NK-92 (cell line): Measurements from ENCODE around the gene TDRD9.

ENCODE experiments used
- DNase-seq: peaks from one replicate; lab custom pipeline; 2025; ENCODE audit not compliant: unreplicated experiment; lab: John Stamatoyannopoulos, UW

The TDRD9 gene

DNA sequence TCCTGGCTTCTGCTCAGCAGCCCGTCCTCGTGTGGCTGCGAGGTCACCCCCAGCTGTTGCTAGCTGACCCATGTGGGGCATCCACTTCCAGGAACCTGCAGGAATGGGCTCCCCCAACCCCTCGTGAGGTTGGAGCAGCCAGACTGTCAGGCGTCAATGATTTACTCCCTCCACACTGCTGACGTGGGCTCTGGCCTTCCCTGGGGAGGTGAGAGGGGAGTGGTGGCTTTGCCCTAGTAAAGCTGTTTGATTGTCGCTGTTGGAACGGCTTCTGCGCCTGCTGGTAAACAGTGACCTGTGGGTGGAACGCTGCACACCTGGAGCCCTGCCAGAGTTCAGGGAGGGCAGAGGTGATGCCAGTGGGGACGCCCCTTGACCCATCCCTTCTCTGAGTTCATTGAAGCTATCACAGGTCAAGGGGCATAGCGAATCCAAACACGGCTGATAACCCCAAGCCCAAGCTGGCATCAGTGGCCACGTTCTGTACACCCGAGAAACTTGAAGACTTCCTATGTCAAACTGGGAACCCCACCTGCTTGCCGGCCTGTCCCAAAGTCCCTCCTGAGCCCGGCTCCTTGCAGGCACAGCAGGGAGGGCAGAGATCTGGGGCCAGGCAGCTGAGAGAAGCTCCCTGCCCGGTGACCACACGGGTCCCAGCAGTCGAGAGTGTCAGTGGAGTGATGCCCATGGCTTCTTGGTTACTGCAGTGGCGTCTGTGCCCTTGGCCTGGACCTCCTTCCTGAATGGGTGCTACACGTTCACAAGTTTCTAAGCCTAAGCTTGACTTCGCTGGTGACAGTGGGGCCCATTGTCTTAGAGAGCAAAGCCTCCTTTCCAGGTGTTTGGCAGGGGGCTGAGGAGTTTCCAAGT lies 160.0 kb downstream of the TDRD9 start:
- no peak for DNase-seq

DNA sequence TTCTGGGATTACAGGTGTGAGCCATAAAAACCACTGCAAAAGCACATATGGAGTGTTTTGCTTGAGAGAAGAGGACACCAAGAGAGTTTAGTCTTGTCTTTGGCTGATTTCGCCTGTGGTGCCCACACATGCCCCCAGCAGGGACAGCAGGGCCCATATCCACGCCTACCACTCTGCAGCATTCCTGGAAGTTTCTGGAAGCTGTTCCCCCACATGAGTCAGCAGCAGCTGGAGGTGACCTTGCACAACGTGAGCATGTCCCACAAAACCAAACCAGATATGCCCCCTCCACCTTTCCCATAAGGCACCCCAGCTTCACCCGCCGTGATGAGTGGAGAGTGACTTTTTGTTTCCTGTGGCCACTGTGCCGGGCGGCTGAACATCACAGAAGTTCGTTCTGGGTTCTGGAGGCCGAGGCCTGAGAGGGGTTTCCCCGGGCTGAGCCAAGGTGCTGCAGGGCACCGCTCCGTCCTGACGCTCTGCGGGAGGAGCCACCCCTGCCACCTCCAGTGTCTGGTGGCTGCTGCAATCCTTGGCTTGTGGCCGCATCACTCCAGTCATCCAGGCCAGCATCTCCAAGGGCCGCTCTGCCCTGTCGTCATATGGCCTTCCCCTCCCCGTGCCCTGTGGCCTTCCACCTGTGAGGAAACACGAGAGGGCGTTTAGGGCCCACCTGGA lies 162.0 kb downstream of the TDRD9 start:
- DNase-seq: no peak

DNA sequence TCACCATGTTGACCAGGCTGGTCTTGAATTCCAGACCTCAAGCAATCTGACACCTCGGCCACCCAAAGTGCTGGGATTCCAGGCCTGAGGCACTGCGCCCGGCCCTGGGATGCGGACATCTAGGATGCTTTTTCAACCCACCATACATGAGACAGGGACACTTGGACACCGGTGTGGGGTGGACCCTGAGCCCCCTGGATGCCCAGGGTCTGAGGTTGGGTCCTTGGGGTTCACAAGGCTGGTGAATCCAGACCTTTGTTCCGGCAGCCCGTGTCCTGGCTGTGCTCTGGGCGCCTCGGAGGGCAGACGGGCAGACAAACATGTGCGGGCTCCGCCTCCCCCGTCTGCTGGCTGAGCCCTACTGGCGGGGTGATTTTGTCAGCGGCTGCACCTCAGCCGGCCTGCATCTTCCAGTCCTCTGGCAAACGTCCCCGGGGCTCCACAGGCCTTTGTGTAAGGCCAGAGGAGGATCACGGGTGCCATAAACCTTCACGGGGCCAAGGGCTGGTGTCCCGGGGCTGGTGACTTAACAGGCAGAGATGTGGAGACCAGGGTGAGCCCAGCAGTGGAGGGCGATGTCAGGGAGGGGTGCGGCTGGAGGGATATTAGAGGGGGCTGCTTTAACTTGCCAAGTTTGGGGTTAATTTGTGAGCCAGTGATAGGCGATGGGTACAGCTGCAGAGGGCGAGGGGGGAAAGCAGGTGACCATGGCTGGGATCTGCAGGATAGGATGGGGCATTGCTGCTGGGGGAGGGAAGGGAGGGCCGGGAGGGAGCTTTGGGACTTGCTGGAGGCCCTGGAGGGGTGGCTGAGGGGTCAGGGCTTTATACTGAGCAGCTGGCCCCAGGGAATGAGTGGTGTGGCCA lies 163.0 kb downstream of the TDRD9 start:
- DNase-seq: no peak

DNA sequence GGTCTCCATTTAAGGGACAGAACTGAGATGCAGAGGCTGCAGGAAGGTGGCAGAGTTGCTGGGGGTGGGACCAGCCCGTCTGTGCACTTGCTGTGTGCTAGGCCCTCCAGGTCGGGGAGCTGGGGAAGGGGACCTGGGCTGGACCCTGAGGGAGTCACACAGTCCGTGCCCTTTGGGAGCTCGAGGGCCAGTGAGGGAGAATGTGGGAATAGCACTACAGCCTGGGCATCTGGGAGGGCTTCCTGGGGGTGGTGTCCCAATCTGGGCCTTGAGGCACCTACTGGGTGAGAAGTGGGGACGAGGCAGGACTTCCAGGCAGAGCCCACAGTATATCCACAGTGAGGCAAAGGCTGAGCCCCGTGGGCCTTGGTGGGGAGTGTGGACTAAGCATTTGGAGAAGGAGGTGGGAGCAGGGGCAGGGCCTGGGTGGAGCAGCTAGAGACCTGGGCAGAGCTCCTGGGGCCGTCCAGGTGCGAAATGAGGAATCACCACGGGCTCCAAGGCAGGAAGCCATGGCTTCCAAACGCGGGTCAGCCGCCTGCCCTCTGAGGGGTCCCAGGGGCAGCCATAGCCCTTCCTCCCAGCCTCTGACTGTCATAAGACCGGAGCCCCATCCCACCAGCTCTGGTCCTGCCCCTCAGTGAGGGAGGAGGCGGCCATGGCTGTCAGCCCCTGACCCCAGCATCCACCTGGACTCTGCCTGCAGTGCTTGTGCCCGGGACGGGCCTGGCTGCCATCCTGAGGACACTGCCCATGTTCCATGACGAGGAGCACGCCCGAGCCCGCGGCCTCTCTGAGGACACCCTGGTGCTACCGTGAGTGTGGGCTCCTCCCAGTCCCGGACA lies 163.9 kb downstream of the TDRD9 start:
- DNase-seq: no peak

DNA sequence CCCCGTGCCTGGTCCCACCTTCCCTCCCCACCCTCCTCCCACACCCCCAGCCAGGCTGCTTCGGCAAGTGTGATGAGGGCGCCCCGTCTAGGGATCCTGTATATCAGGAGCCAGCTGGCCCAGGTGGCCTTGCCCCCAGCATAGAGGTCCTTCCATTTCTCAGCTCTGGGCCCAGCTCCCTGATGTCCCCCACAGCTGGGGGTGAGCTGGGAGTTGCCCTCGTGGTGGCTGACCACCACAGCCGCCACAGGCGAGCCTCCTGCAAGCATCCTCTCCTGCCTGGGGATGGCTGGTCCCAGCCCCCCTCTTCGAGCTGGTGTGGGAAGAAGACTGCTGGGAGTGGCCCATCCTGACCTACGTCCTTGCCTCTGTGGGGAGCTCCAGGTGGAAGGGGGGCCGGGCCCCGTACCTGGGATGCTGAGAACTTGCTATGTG lies 164.7 kb downstream of the TDRD9 start:
- DNase-seq: no peak

DNA sequence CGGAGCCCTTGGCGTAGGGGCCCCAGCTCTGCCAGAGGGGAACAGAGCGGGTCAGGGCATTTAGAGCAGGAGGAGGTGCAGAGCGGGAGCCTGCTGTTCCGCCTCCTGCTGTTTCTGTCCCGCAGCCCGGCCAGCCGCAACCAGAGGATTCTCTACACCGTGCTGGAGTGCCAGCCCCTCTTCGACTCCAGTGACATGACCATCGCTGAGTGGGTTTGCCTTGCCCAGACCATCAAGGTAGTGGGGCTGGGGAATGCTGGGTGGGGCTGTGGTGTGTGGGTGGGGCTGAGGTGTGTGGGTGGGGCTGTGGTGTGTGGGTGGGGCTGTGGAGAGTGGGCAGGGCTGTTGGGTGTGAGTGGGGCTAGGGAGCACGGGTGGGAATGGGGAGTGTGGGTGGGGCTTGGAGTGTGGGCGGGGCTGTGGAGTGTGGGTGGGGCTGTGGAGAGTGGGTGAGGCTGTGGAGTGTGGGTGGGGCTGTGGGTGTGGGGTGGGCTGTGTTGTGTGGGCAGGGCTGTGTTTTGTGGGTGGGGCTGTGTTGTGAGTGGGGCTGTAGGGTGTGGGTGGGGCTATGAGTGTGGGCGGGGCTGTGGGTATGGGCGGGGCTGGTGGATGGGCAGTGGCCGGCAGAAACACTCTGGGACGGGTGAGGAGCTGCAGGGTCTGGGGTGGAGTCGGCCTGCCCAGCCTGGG lies 165.3 kb downstream of the TDRD9 start:
- DNase-seq: no peak

DNA sequence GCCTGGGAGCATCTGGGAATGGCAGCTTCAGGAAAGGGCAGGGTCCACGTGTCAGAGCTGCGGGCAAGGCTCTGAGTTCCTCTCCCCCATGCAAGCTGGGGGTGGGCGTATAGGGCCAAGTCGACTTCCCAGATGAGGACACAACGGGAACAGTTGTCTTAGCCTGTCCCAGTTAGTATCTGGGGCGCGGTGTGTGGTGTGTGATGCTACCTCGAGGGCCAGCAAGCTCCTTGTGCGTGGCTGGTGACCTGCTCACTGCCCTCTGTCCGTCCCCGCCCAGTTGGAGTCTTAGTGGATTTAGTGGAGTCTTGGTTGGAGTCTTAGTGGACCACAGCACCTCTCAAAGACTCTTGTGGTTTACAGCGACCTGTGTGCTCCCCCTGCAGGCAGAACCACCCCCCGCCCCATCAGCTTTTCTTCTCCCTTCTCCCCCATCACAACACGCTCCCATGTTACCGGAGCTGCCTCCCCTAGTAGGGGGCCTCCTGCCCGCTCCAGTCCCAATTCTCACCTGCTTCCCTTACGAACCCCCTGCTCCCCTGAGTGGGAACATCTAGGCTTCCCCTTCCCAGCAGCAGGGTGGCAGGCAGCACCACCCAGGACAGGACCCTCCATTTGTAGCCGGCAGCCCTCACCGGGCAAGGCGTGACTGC lies 165.9 kb downstream of the TDRD9 start:
- no peak for DNase-seq

DNA sequence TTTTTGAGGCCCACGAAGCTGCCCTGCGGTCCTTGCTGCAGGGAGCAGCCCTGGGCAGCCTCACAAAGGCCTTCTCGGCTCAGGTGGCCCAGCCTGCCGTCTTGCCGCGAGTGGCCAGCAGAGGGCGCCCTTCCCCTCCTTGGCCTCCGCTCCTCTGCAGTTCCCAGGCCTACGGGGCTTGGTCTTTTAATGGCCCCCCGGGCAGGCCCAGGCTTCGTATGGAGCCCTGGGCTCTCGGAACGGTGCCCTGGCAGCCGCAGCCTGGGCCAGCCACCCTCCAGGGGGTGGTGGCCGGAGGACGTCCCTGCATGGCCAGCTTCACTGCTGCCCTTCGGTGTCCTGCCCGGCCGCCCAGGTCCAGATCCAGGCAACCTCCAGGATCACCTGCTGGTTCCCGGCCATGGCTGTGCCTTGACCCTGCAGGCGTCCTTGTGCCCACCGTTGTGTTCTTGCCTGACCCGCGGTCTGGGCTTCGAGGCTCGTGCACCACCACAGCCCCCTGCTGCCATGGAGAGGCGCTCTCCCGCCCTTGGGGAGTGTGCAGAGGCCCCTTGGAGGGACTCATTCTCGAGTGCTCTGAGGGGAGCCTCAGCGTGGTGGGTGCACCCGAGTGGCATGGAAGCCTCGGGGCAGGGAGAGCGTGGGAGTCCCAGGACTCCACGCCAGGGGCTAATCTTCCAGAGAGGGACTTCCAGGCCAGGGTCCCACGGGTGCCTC lies 166.6 kb downstream of the TDRD9 start:
- no peak for DNase-seq

DNA sequence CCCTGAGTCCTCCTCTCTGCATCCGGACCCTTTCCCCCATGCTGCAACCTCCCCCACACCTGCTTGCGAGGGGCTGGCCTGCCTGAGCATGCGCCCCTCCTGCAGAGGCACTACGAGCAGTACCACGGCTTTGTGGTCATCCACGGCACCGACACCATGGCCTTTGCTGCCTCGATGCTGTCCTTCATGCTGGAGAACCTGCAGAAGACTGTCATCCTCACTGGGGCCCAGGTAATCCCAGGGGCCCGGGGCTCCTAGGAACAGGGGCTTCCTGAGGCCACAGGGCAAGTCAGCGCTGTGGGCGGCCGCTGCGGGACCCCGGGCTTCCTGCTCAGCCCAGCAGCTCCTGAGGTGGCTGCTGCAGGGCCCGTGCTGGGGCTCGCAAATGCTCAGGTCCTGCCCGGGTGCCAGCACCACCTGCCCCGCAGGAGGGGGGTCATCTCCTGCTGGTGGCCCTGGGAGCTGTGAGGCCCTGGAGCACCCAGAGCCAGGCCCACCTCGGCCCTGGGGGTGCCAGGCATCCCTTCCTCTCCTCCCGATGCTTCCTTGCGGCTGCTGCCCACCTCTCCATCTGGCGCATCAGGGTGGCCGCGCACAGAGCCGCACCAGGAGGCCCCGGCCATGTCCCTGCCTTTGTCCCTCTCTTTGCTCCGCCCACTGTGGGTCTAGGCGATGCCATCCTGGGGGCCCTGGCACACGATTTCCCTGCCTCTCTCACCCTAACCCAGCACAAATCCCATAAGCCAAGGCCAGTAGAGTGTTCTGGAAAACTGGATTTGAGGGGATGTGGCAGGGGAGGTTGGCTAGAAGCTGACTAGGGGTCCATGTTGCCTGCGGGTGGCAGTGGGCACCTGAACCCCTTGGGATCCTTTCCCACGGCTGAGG lies 167.4 kb downstream of the TDRD9 start:
- no peak for DNase-seq

DNA sequence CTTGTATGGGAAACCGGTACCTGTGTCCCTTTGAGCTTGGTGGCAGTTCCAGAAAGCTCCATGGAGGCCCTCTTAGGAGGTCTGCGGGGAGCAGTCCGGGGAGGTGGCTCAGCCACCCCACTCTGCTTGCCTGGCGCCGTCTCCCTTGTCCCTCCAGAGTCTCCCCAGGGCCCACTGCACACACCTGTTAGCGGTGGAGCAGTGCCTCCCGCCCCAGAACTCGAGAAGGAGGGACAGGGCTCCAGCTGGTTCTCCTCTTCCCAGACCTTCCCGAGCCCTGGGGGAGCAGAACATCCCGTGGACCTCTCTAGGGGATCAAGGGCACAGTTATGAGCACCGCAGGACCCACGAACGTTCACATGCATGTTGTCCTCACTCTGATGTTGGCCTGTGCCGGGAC lies 168.1 kb downstream of the TDRD9 start:
- DNase-seq: no peak

DNA sequence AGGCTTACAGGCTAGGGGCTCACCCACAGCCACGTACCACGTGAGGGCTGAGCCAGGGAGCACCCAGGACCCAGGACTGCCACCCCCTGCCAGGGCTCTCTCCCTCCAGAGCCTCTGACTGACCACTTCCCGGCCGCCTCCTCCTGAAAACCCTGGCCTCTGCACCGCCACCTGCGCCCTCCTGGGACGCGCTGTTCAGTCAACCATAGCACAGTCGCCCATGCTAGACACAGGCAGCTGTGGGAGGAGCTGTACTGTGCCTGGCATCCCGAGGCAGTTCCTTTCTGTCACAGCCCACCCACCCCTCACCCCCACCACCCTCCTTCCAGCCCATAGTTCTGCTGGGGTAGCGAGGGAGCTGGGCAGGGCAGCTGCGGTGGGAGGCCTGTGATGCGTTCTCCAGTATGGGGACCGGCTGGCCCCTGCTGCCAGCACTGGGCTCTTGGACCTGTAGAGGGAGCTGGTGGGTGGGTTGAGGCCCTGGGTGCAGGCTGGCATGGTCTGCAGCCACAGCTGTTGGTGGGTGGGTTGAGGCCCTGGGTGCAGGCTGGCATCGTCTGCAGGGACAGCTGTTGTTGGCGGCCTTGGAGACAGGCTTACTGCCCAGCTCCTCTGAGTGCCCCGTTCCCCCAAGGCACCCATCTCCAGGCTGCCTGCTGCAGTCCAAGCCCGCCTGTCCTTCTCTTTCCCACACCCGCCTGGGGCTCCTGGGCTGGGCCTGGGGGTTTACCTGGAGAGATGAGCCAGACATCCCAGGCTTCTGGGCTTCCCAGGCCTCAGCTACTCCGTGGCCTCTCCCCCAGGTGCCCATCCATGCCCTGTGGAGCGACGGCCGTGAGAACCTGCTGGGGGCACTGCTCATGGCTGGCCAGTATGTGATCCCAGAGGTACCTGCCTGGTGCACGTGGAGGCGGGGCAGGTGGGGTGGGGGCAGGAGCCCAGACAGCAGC lies 168.8 kb downstream of the TDRD9 start:
- DNase-seq: no peak

DNA sequence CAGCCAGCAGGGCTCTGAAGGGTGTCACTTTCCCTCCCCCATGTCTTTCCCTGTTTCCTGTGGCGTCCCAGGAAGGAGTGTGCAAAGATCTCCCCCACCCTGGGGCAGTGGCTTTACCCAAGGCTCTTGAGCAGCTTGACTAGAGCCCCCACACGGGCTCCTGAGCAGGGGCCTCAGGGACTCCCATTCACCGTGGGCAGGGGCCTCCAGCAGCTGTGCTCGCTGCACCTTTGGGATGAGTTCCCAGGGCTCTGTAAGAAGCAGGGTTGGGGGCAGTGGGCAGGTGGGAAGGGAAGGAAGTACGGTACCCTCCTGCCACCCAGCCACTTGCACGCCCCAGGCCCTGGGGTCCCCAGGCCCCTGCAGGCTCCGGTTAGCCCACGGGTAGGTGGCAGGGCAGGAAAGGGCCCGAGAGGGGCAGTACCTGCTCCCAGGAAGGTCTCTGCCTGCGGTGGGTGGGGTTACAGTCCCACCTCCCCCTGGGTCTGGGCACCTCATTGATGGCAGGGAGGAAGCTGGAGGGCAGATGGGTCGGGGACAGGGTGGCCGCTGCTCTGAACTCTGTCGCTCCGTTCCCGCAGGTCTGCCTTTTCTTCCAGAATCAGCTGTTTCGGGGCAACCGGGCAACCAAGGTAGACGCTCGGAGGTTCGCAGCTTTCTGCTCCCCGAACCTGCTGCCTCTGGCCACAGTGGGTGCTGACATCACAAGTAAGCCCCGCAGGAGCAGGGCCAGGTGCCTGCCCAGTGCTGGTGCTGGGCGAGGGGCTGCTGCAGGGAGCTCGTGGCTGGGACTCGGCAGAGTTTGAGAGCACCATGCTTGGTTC lies 170.2 kb downstream of the TDRD9 start:
- no peak for DNase-seq

DNA sequence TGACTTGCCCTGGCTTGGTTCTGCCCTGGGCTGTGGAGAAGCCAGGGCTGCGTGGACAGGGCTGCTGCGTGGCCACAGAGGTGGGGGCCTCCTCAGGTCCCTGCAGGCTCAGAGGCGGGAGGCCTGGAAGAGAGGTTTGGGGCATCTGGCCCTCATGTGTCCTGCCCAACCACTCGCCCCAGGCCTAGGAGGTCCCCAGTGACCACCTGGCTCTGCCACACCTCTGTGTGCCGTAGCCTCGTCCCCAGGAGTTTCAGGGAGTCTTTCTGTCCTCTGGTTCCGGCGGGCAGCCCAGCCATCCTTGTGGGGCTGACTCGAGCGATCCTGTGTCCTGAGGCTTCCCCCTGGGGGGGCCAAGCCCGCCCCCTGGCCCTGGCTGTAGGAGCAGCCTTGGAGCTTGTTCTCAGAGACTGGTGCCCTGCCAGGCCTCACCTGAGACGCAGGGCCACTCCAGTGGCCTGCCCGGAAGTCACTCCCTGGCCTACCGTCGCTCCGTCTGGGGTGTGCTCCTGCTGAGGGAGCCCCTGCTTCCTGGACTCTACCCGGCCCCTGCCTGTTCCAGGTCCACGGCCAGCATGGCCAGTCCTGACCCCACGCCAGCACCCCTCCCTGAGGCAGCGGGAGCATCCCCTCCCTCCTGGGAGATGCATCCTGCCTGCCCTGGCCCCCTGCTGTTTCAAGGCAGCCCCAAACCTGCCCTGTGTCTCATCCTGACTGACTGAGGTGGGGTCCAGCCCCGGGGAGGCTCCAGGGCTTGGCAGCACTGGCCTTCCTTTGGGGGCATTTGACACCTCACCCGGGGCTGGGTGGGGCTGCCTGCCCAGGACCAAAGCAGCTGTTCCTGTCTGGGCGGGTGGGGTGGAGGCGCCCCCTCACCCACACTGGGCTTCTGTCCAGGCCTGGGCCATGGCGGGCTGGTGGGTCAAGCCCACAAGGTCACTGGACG lies 171.1 kb downstream of the TDRD9 start:
- no peak for DNase-seq

DNA sequence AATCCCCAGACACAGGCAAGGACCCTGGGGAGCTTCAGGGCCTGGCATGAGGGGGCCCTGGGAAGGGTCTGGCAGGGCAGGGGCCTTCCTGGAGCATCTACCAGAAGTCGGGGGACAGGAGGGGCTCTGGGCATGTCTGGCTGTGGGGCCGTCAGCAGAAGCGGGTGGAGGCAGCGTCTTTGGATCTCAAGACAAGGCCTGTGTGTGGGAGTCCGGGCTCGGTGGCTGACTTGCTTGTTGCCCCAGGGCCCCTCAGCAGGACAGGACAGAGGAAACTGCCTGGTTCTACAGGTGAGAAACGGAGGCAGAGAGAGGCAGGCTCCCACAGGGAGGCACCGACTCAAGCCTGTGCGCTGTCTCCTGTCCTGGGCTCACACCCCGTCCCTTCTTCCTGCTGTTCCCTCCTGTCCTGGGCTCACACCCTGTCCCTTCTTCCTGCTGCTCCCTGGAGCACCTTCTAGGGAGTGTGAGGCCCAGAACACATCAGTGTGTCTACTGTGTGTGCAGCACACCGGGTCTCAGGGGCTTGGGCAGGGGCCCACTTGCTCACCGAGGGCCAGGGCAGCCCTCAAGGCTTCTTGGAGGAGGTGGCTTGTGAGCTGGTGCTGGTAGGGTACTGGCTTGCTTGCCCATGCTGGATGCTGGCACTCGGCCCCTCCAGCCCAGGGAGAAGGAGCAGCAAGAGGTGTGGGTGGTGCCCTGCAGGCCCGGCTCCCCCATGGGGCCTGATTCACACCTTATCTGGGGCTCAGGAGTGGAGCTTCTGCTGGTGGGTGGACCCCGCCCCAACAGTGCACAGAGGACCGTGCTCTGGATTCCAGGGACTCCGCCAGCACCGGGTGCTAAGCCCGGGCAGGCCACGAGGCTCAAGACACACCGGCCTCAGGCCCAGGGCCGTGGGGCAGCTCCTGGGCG lies 172.2 kb downstream of the TDRD9 start:
- no peak for DNase-seq
